ENCODE results near the gene FRY.
A peak's percentile ranks its signal among the peaks of the same experiment; 100 is the strongest.

FRY gene

GRCh38 chr13:32107973-32108372 is 76.4 kb downstream of the FRY start:
- no peak for DNase-seq (ENCODE audit: low read depth)
- no peak for TF ChIP-seq CTCF (IDR thresholded peaks at IDR 0.05; ENCODE audit: low read length, missing control alignments)
- H3K4me3 ChIP-seq (replicated peaks; ENCODE audit: low read depth, low read length) = no peak overlapping the region

- no peak for DNase-seq (ENCODE audit: low read depth)
- TF ChIP-seq CTCF (IDR thresholded peaks at IDR 0.05; ENCODE audit: low read length, missing control alignments) = no peak
- no peak overlapping the region for H3K4me3 ChIP-seq (replicated peaks; ENCODE audit: low read depth, low read length)
Observed at GRCh38 chr13:32113532-32113931, 82.0 kb downstream of the FRY start.

GRCh38 chr13:32114284-32114950 is 82.8 kb downstream of the FRY start:
- no peak for DNase-seq (ENCODE audit: low read depth)
- TF ChIP-seq CTCF (IDR thresholded peaks at IDR 0.05; ENCODE audit: low read length, missing control alignments) = no peak

GRCh38 chr13:32115066-32115465 is 83.5 kb downstream of the FRY start:
- DNase-seq (ENCODE audit: low read depth) = no peak
- TF ChIP-seq CTCF (IDR thresholded peaks at IDR 0.05; ENCODE audit: low read length, missing control alignments) = no peak
- H3K4me3 ChIP-seq (replicated peaks; ENCODE audit: low read depth, low read length) = no peak overlapping the region

More at GRCh38 chr13:32114284-32114950, 82.8 kb downstream of the FRY start:
- H3K4me3 ChIP-seq (replicated peaks; ENCODE audit: low read depth, low read length) = no peak overlapping the region

GRCh38 chr13:32116210-32116609 is 84.6 kb downstream of the FRY start:
- no peak overlapping the region for H3K4me3 ChIP-seq (replicated peaks; ENCODE audit: low read depth, low read length)
- peak; percentile 19 for DNase-seq (ENCODE audit: low read depth)
- no peak for TF ChIP-seq CTCF (IDR thresholded peaks at IDR 0.05; ENCODE audit: low read length, missing control alignments)

- no peak overlapping the region for H3K4me3 ChIP-seq (replicated peaks; ENCODE audit: low read depth, low read length)
- no peak for TF ChIP-seq CTCF (IDR thresholded peaks at IDR 0.05; ENCODE audit: low read length, missing control alignments)
- no peak for DNase-seq (ENCODE audit: low read depth)
Observed at GRCh38 chr13:32117001-32117400, 85.4 kb downstream of the FRY start.

- H3K4me3 ChIP-seq (replicated peaks; ENCODE audit: low read depth, low read length) = no peak overlapping the region
- no peak for TF ChIP-seq CTCF (IDR thresholded peaks at IDR 0.05; ENCODE audit: low read length, missing control alignments)
- no peak for DNase-seq (ENCODE audit: low read depth)
Observed at GRCh38 chr13:32117701-32118100, 86.1 kb downstream of the FRY start.

All from fibroblast of pulmonary artery (primary cell).